Pancreas (tissue), 10 donors: Measurements from ENCODE around the gene GPR35. TPM values are rescaled to one million over a fixed set of nuclear protein-coding genes. Genes with fewer than 3 reads are reported as not detected.

Experiments used
- ATAC-seq, 4 donors: fragments of 200-7000 bp; cut with Tn5 transposase; one replicate each; pipeline versions ENCODE4 v1.8.0 to v1.9.1; 2020; ENCODE audit warnings: mild to moderate bottlenecking in 4 of 4, moderate library complexity in 4 of 4
- DNase-seq, 6 donors: peaks; one replicate each; pipeline ENCODE4 v3.0.0-alpha.2; 2020
- FAIRE-seq: peaks from 2 replicates; lab custom pipeline; 2012; peaks lifted over from hg19 to GRCh38; lab: Jason Lieb, UNC
- H3K27ac ChIP-seq, 4 donors: fragments of 200-600 bp; sonication (generic); 1 replicate in 3 of 4; 2 replicates in 1 of 4; pipeline versions ENCODE4 v1.5.0 to v1.8.0; 2020
- H3K27me3 ChIP-seq, 4 donors: fragments of 200-600 bp; one replicate each; pipeline ENCODE4 v1.8.0; 2021
- H3K36me3 ChIP-seq, 3 donors: fragments of 200-600 bp; sonication (generic) in 1 of 3; one replicate each; pipeline versions ENCODE4 v1.5.0 to v1.8.0; 2020 to 2021
- H3K4me1 ChIP-seq, 3 donors: fragments of 200-600 bp; one replicate each; pipeline ENCODE4 v1.8.0; 2021
- H3K4me3 ChIP-seq, 4 donors: fragments of 200-600 bp; sonication (generic) in 2 of 4; one replicate each; pipeline versions ENCODE4 v1.5.0 to v1.8.0; 2020 to 2021
- H3K9me3 ChIP-seq, 4 donors: fragments of 200-600 bp; one replicate each; pipeline ENCODE4 v1.8.0; 2021
- WGBS, 2 donors: extraction: QIAGEN DNeasy Blood & Tissue Kit; methylation state at CpG; one replicate each; pipeline ENCODE4 v1.1.7; 2013; 5-methylcytosine and 5-hydroxymethylcytosine counted together
- intact Hi-C, 3 donors: fragments of 100-400 bp; cut with DNase I; formaldehyde crosslinking; loops; one replicate each; pipeline versions ENCODE4 v1.11.1 to v1.14.2; 2022
- polyA plus RNA-seq, 2 donors: library from polyadenylated mRNA; stranded (reverse); fragments of 200-250 nt; gene quantifications; one replicate each; pipeline ENCODE4 v1.2.3, GENCODE V29; 2013
- total RNA-seq, 6 donors: library from RNA; stranded (reverse); fragmentation: NEBNext Ultra II Directional in 4 of 6; extraction: Animal tissue kit (Norgen Biotek cat#: 25700) in 4 of 6; gene quantifications; one replicate each; pipeline versions ENCODE4 v1.2.1 to v1.2.4, GENCODE V29; 2021 to 2023
- TF ChIP-seq, protein P1 (sequence below), 4 donors: fragments of 200-600 bp; sonication (generic) in 3 of 4; IDR thresholded peaks; one replicate each; pipeline versions ENCODE4 v1.5.0 to v1.8.0; 2021; ENCODE audit warnings: antibody characterized with exemption in 4 of 4
- donor health status: healthy with polysubstance abuse.
- donor health status: DM: no; HTN: no; CAD: no; lungs with moderate emphysema.
- donor health status: DM: no; HTN: no; CAD: no.
- donor health status: control.
- donor health status: control.
- donor health status: Bipolar disorder and iron deficiency.
- donor health status: DM: yes; HTN: yes; CAD: no.
- donor health status: DM: no; HTN: no; CAD: no.
- donor health status: DM: no; HTN: no; CAD: no.
- donor health status: DM: yes; HTN: yes; CAD: no.

GPR35 gene
- total and polyA plus RNA-seq, 8 donors, result 0.35 to 4.6 (median 1.0) TPM

DNA sequence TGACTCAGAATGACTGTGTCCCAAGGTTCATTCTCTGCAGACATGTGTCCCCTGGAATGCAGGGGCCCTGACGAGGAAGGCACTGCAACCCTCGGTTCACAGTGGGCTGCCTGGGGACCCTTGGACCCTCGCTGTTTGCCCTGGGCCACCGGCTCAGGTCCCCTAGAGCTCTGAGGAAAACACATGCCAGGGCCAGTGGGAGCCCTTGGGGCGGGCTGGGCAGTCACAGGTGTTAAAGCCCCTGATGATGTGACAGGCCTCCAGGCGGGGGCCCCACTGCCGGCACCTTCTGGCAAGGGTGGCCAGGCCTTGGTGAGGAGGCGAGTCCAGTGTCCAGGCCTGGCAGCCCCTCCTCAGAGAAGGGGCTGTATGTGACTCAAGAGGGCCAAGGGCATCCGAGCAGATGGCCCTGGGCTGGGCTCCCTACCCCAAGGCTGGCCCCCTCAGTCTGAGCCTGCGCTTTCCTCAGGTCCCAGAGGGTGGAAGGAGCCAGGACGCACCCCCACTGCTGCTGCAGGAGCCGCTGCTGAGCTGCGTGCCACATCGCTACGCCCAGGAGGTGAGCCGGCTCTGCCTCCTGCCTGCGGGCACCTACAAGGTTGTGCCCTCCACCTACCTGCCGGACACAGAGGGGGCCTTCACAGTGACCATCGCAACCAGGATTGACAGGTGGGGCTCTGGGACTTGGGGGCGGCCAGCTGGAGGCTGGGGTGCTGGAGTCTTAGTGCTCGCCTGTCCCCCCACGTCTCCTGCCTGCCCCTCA lies 27.7 kb upstream of the GPR35 start:
- ATAC-seq (no peak), FAIRE-seq (no peak), DNase-seq (peak in 1 of 6 donors; percentile 43)
- 90 to 94% methylated on average over 21 to 22 of the region's 22 CpGs for WGBS, 2 donors
- Histone ChIP-seq H3K4me1 (no peaks in the 10 kb centered on the region), H3K4me3 (no peak overlapping the region), H3K27me3 (no peaks in the 10 kb centered on the region), H3K36me3 (peaks cover 0 to 6% (median 0%) of the 10 kb centered on the region in 3 donors), H3K27ac (no peak overlapping the region), H3K9me3 (no peaks in the 10 kb centered on the region)
- intact Hi-C loops, result no loop called here
- TF ChIP-seq, protein P1, sequence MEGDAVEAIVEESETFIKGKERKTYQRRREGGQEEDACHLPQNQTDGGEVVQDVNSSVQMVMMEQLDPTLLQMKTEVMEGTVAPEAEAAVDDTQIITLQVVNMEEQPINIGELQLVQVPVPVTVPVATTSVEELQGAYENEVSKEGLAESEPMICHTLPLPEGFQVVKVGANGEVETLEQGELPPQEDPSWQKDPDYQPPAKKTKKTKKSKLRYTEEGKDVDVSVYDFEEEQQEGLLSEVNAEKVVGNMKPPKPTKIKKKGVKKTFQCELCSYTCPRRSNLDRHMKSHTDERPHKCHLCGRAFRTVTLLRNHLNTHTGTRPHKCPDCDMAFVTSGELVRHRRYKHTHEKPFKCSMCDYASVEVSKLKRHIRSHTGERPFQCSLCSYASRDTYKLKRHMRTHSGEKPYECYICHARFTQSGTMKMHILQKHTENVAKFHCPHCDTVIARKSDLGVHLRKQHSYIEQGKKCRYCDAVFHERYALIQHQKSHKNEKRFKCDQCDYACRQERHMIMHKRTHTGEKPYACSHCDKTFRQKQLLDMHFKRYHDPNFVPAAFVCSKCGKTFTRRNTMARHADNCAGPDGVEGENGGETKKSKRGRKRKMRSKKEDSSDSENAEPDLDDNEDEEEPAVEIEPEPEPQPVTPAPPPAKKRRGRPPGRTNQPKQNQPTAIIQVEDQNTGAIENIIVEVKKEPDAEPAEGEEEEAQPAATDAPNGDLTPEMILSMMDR (IDR thresholded peaks at IDR 0.05), result no peak

DNA sequence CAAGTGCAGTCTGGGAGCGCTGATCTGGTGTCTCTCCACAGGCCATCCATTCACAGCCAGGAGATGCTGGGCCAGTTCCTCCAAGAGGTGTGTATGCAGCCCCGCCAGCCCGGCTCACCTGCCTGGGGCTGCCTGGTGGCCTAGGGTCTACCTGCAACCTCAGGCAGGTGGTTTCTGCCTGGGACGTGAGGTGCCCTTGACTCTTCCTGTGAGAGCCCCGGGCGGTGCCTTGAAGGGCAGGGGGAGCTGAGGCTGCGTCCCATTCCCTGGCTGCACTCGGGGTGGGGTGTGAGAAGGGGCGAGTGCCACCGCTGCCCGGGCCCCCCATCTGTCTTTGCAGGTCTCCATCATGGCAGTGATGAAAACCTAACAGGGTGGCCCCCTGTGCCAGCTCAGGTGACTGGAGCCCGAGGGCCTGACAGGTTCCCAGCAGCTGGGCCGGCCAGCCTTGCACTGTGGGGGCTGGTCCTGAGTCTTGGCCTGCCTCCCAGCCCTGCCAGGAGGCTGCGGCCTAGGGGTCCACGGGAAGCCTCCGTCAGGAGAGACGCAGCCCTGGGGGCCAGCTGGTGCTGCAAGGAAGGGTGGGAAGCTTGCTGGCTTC lies 26.9 kb upstream of the GPR35 start:
- ATAC-seq (no peak), DNase-seq (peak in 2 of 6 donors; percentile 30 to 47), FAIRE-seq (no peak)
- TF ChIP-seq, protein P1 (IDR thresholded peaks at IDR 0.05), result no peak
- Histone ChIP-seq H3K9me3 (no peaks in the 10 kb centered on the region), H3K27ac (no peak overlapping the region), H3K4me1 (no peaks in the 10 kb centered on the region), H3K4me3 (no peak overlapping the region), H3K27me3 (no peaks in the 10 kb centered on the region), H3K36me3 (peaks cover 0 to 1% (median 0%) of the 10 kb centered on the region in 3 donors)
- intact Hi-C loops, result no loop called here
- WGBS, 2 donors, result 91 to 94% methylated on average over 17 of the region's 17 CpGs

DNA sequence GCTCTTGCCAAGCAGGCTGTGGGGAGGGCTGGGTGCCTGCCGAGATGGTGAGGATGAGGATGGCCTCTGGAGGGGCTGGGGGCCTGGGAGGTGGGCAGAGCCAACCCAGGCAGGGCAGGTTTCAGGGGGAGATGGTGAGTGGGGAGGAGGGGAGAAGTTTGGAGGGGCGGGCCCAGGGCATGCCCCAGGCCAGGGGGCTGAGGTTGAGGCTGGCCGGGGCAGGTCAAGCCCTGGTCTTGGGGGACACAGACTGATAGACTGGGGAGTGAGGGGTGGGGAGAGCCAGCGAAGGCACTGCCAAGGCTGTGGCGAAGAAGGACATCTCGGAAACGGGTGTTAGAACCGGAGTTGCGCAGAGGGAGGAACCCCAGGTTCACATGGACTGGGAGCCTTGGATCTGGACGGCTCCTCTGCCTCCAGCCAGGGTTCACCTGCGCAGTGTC lies 26.1 kb upstream of the GPR35 start:
- no peak overlapping the region for H3K4me3 ChIP-seq
- 89 to 97% methylated on average over 11 of the region's 11 CpGs for WGBS, 2 donors
- no peak overlapping the region for H3K27ac ChIP-seq
- TF ChIP-seq, protein P1 (IDR thresholded peaks at IDR 0.05), result no peak
- H3K27me3 ChIP-seq, result no peaks in the 10 kb centered on the region
- intact Hi-C loops, result no loop called here
- no peaks in the 10 kb centered on the region for H3K36me3 ChIP-seq
- no peaks in the 10 kb centered on the region for H3K4me1 ChIP-seq
- H3K9me3 ChIP-seq, result no peaks in the 10 kb centered on the region
- DNase-seq (peak in 1 of 6 donors; percentile 33), ATAC-seq (no peak), FAIRE-seq (no peak)

DNA sequence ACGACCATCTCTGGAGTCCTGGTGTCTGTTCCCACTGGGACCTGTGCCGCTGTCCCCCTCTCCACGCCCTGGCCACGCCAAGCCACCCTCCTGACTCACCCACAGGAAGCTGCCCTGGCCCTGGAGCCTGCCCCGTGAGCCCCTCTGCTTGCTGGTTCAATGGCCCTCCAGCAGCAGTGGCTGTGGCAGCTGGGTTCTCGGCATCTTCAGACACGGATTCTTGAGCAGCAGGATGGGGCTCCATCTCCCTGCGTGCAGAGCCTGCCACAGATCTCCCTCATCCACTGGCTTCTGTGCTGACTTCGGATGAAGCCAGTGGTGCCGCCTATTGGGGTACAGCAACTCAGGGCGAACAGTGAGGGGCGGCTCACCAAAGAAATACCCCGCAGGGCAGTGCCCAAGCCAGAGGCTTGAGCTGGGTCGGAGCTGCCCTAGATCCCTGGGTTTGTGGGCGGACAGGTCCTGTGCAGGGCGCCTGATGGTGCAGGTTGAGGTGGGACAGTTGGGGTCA lies 24.8 kb upstream of the GPR35 start:
- TF ChIP-seq, protein P1 (IDR thresholded peaks at IDR 0.05), result no peak
- H3K27me3 ChIP-seq, result no peaks in the 10 kb centered on the region
- no peak overlapping the region for H3K27ac ChIP-seq
- FAIRE-seq (no peak), ATAC-seq (no peak), DNase-seq (peak in 1 of 6 donors; percentile 48)
- H3K36me3 ChIP-seq, result no peaks in the 10 kb centered on the region
- no peaks in the 10 kb centered on the region for H3K9me3 ChIP-seq
- H3K4me3 ChIP-seq, result no peak overlapping the region
- intact Hi-C loops, result no loop called here
- 94 to 95% methylated on average over 16 of the region's 16 CpGs for WGBS, 2 donors
- no peaks in the 10 kb centered on the region for H3K4me1 ChIP-seq
